Measurements from ENCODE around the gene S100A3. TPM values are rescaled to one million over a fixed set of nuclear protein-coding genes. Genes with fewer than 3 reads are reported as not detected.

Gene S100A3
- total RNA-seq, 4 donors from 2014 or later, result 0.69 to 6.0 (median 1.1) TPM; not detected in 1

- Histone ChIP-seq H3K36me3 (peaks cover 0 to 13% of the 10 kb centered on the region in 2 donors), H3K27me3 (no peaks in the 10 kb centered on the region), H3K9me3 (no peaks in the 10 kb centered on the region), H3K4me1 (peaks cover 0 to 54% (median 21%) of the 10 kb centered on the region in 3 donors), H3K4me3 (no peak overlapping the region), H3K27ac (peak overlapping the region in 2 of 4 donors; percentile 98 to 99)
- TF ChIP-seq POLR2A (IDR thresholded peaks at IDR 0.05), result no peak
- TF ChIP-seq EP300 (IDR thresholded peaks at IDR 0.05), result no peak
- TF ChIP-seq, protein P1, sequence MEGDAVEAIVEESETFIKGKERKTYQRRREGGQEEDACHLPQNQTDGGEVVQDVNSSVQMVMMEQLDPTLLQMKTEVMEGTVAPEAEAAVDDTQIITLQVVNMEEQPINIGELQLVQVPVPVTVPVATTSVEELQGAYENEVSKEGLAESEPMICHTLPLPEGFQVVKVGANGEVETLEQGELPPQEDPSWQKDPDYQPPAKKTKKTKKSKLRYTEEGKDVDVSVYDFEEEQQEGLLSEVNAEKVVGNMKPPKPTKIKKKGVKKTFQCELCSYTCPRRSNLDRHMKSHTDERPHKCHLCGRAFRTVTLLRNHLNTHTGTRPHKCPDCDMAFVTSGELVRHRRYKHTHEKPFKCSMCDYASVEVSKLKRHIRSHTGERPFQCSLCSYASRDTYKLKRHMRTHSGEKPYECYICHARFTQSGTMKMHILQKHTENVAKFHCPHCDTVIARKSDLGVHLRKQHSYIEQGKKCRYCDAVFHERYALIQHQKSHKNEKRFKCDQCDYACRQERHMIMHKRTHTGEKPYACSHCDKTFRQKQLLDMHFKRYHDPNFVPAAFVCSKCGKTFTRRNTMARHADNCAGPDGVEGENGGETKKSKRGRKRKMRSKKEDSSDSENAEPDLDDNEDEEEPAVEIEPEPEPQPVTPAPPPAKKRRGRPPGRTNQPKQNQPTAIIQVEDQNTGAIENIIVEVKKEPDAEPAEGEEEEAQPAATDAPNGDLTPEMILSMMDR (IDR thresholded peaks at IDR 0.05), result no peak
- TF ChIP-seq POLR2AphosphoS5 (IDR thresholded peaks at IDR 0.05), result no peak
- ATAC-seq, result no peak
- 58 to 80% methylated on average over 2 of the region's 2 CpGs for WGBS, 2 donors (ENCODE audit: low coverage in 1 of 2)
Measured at GRCh38 chr1:153532181-153532580, 16.9 kb downstream of the S100A3 start.

GRCh38 chr1:153531638-153532037 is 17.4 kb downstream of the S100A3 start:
- Histone ChIP-seq H3K9me3 (no peaks in the 10 kb centered on the region), H3K4me3 (no peak overlapping the region), H3K4me1 (peaks cover 0 to 49% (median 21%) of the 10 kb centered on the region in 3 donors), H3K36me3 (peaks cover 0 to 13% of the 10 kb centered on the region in 2 donors), H3K27me3 (no peaks in the 10 kb centered on the region), H3K27ac (peak overlapping the region in 2 of 4 donors; percentile 98 to 99)
- WGBS, 2 donors (ENCODE audit: low coverage in 1 of 2), result 74 to 75% methylated on average over 2 to 3 of the region's 3 CpGs
- no peak for ATAC-seq
- TF ChIP-seq EP300 (IDR thresholded peaks at IDR 0.05) (no peak), POLR2AphosphoS5 (IDR thresholded peaks at IDR 0.05) (no peak), POLR2A (IDR thresholded peaks at IDR 0.05) (no peak)
- TF ChIP-seq, protein P1 (IDR thresholded peaks at IDR 0.05), result no peak

GRCh38 chr1:153527683-153528040 is 21.4 kb downstream of the S100A3 start:
- H3K27ac ChIP-seq, result no peak overlapping the region
- H3K36me3 ChIP-seq, result peaks cover 0 to 4% of the 10 kb centered on the region in 2 donors
- TF ChIP-seq POLR2A (IDR thresholded peaks at IDR 0.05), result no peak
- TF ChIP-seq, protein P1 (IDR thresholded peaks at IDR 0.05), result no peak
- no peak for TF ChIP-seq EP300 (IDR thresholded peaks at IDR 0.05)
- no peak for TF ChIP-seq POLR2AphosphoS5 (IDR thresholded peaks at IDR 0.05)
- H3K9me3 ChIP-seq, result no peaks in the 10 kb centered on the region
- 58 to 75% methylated on average over 2 to 5 of the region's 5 CpGs for WGBS, 2 donors (ENCODE audit: low coverage in 1 of 2)
- peaks cover 0 to 26% (median 3%) of the 10 kb centered on the region in 3 donors for H3K4me1 ChIP-seq
- ATAC-seq, result no peak
- H3K4me3 ChIP-seq, result no peak overlapping the region
- H3K27me3 ChIP-seq, result no peaks in the 10 kb centered on the region

DNA sequence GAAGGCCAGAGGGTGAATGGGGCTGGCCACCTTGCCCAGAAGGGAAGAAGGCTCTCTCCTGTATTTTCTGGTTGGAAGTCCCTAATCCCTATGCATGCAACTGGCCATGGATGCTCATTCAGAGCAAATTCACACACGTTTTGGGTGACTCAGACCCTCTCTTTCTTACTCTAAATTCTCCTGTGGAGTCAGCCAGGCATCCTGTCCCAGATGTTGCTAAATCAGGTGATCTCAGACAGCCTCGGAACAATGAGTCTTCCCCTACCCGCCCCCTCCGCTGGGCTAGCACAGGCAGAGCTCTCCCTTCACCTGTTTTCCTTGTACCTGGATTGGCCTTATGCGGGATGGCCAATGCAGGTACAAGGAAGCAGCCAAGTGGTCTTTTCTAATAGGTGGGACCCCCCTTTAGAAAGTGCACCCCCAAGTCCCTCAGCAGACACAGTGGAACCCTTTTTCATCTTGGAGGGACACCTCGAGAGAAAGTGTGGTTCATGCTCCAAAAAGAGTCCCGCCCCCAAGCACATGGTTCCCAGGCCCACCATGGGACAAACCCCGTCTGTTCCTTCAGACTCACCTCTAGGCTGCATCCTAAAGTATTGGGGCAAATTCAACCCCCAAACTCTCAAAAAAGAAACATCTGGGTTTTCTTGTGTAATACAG is 21.9 kb downstream of the S100A3 start:
- no peak overlapping the region for H3K27ac ChIP-seq
- no peaks in the 10 kb centered on the region for H3K27me3 ChIP-seq
- no peaks in the 10 kb centered on the region for H3K9me3 ChIP-seq
- ATAC-seq, result no peak
- 72 to 75% methylated on average over 4 to 7 of the region's 8 CpGs for WGBS, 2 donors (ENCODE audit: low coverage in 1 of 2)
- H3K4me3 ChIP-seq, result no peak overlapping the region
- H3K36me3 ChIP-seq, result peaks cover 0 to 4% of the 10 kb centered on the region in 2 donors
- TF ChIP-seq POLR2AphosphoS5 (IDR thresholded peaks at IDR 0.05), result no peak
- TF ChIP-seq EP300 (IDR thresholded peaks at IDR 0.05), result no peak
- TF ChIP-seq POLR2A (IDR thresholded peaks at IDR 0.05), result no peak
- TF ChIP-seq, protein P1 (IDR thresholded peaks at IDR 0.05), result no peak
- H3K4me1 ChIP-seq, result peaks cover 0 to 21% (median 0%) of the 10 kb centered on the region in 3 donors

- TF ChIP-seq EP300 (IDR thresholded peaks at IDR 0.05) (no peak), POLR2AphosphoS5 (IDR thresholded peaks at IDR 0.05) (no peak), POLR2A (IDR thresholded peaks at IDR 0.05) (no peak)
- TF ChIP-seq, protein P1 (IDR thresholded peaks at IDR 0.05), result no peak
- no peaks in the 10 kb centered on the region for H3K9me3 ChIP-seq
- no peak for ATAC-seq
- H3K4me1 ChIP-seq, result peaks cover 0 to 12% (median 0%) of the 10 kb centered on the region in 3 donors
- 56 to 69% methylated on average over 7 of the region's 8 CpGs for WGBS, 2 donors (ENCODE audit: low coverage in 1 of 2)
- H3K27ac ChIP-seq, result no peak overlapping the region
- peaks cover 0 to 4% of the 10 kb centered on the region in 2 donors for H3K36me3 ChIP-seq
- H3K27me3 ChIP-seq, result no peaks in the 10 kb centered on the region
- H3K4me3 ChIP-seq, result no peak overlapping the region
Measured at GRCh38 chr1:153526132-153526543, 22.9 kb downstream of the S100A3 start.

Data from gastroesophageal sphincter (tissue), 4 donors.